ENCODE results near the gene SPON2. TPM values are rescaled to one million over a fixed set of nuclear protein-coding genes. Genes with fewer than 3 reads are reported as not detected.
"Not testable (repeated sequence)": the region's sequence is repeated elsewhere in the genome, so short reads cannot be mapped to it uniquely, and the experiment has no call there.

SPON2 gene
- total RNA-seq, 2 donors from 2014 or later: 14.0 to 33.0 TPM

GRCh38 chr4:1126506-1126905 is 45.9 kb downstream of the SPON2 start:
- DNase-seq (no peak), ATAC-seq (no peak)
- intact Hi-C loops (cut with DNase I): no loop called here

- intact Hi-C loops (cut with DNase I); ATAC-seq; DNase-seq: not testable (repeated sequence)
These were observed 46.9 kb downstream of the SPON2 start for GRCh38 chr4:1125466-1125865.

DNA sequence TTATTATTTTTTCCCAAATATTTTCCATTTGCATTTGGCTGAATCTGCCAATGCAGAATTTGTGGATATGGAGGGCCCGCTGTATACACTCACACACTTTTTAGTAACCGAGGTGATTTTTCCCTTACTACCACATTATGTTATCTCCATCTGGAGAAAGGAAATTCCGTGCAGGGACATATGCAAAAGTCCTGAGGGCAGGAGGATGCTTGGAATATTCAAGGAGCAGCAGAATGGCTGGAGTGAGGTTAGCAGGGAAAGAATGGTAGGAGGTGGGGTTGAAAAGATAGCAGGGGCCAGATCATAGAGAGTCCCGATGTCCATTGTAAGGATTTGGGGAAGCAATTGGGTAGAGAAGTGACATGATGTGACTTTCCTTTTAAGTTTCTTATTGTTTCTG is 47.6 kb downstream of the SPON2 start:
- no peak for ATAC-seq
- intact Hi-C loops (cut with DNase I): no loop called here
- DNase-seq: no peak

GRCh38 chr4:1122505-1122904 is 49.9 kb downstream of the SPON2 start:
- ATAC-seq: no peak
- intact Hi-C loops (cut with DNase I): no loop called here
- DNase-seq: no peak

Other genes with a start within 250 kb of the SPON2 start
- 10 to 100 TPM; 38.1 to 43.2 TPM for gene GAK, start 240.3 kb downstream of the SPON2 start, total RNA-seq
- 10 to 100 TPM; 17.9 to 20.7 TPM for gene TMEM175, start 240.1 kb downstream of the SPON2 start, total RNA-seq
- gene DGKQ, start 199.0 kb downstream of the SPON2 start, total RNA-seq: 1 to 10 TPM; 5.1 to 5.6 TPM
- 10 to 100 TPM; 15.4 to 18.7 TPM for gene IDUA, start 185.5 kb downstream of the SPON2 start, total RNA-seq
- gene SLC26A1, start 179.2 kb downstream of the SPON2 start, total RNA-seq: under 1 TPM in 1 of 2 donors, not detected in 1; 0.27 TPM
- gene FGFRL1, start 161.0 kb downstream of the SPON2 start, total RNA-seq: 10 to 100 TPM; 21.6 to 29.0 TPM
- gene RNF212, start 59.0 kb downstream of the SPON2 start, total RNA-seq: 1 to 10 TPM; 1.7 TPM
- gene CTBP1, start 76.5 kb upstream of the SPON2 start, total RNA-seq: 100 to 1,000 TPM; 121 to 128 TPM
- gene MAEA, start 117.3 kb upstream of the SPON2 start, total RNA-seq: 10 to 100 TPM; 41.9 to 59.3 TPM
- 1 to 10 TPM; 7.9 to 8.4 TPM for gene UVSSA, start 174.6 kb upstream of the SPON2 start, total RNA-seq
- gene NKX1-1, start 233.9 kb upstream of the SPON2 start, total RNA-seq: not detected